ENCODE measurements around the gene PFAS. TPM values are rescaled to one million over a fixed set of nuclear protein-coding genes. Genes with fewer than 3 reads are reported as not detected.

Gene PFAS
- total RNA-seq, 4 donors from 2014 or later = 0.75 to 24.9 (median 8.9) TPM

Other genes with a start within 250 kb of the PFAS start
- under 1 TPM in 1 of 4 donors, not detected in 3; 0.14 TPM for gene GUCY2D, start 246.7 kb upstream of the PFAS start, total RNA-seq
- gene ALOX15B, start 210.2 kb upstream of the PFAS start, total RNA-seq = 10 to 100 TPM in 1 of 4 donors, 1 to 10 TPM in 3; 3.3 to 44.4 (median 5.4) TPM
- gene ALOX12B, start 161.6 kb upstream of the PFAS start, total RNA-seq = not detected
- under 1 TPM in 1 of 4 donors, not detected in 3; 0.79 TPM for gene ALOXE3, start 130.8 kb upstream of the PFAS start, total RNA-seq
- not detected for gene HES7, start 125.2 kb upstream of the PFAS start, total RNA-seq
- gene PER1, start 96.9 kb upstream of the PFAS start, total RNA-seq = 100 to 1,000 TPM in 2 of 4 donors, 10 to 100 TPM in 2; 55.9 to 211 (median 109) TPM
- gene VAMP2, start 86.3 kb upstream of the PFAS start, total RNA-seq = 10 to 100 TPM; 20.9 to 49.4 (median 30.1) TPM
- 10 to 100 TPM in 2 of 4 donors, 1 to 10 TPM in 2; 1.5 to 74.6 (median 18.3) TPM for gene TMEM107, start 72.9 kb upstream of the PFAS start, total RNA-seq
- 10 to 100 TPM in 3 of 4 donors, 1 to 10 TPM in 1; 3.2 to 17.1 (median 12.7) TPM for gene BORCS6, start 59.1 kb upstream of the PFAS start, total RNA-seq
- 1 to 10 TPM; 2.2 to 8.6 (median 5.6) TPM for gene AURKB, start 38.7 kb upstream of the PFAS start, total RNA-seq
- gene CTC1, start 1.2 kb upstream of the PFAS start, total RNA-seq = 100 to 1,000 TPM in 1 of 4 donors, 10 to 100 TPM in 3; 19.9 to 139 (median 31.7) TPM
- 10 to 100 TPM in 3 of 4 donors, 1 to 10 TPM in 1; 8.4 to 47.1 (median 14.6) TPM for gene RANGRF, start 39.4 kb downstream of the PFAS start, total RNA-seq
- gene SLC25A35, start 46.1 kb downstream of the PFAS start, total RNA-seq = 10 to 100 TPM in 1 of 4 donors, 1 to 10 TPM in 3; 2.2 to 27.7 (median 4.2) TPM
- gene ARHGEF15, start 61.0 kb downstream of the PFAS start, total RNA-seq = 10 to 100 TPM in 2 of 4 donors, 1 to 10 TPM in 1, under 1 TPM in 1; 0.96 to 18.3 (median 6.6) TPM
- not detected for gene ODF4, start 90.6 kb downstream of the PFAS start, total RNA-seq
- 1,000 to 10,000 TPM in 3 of 4 donors, 100 to 1,000 TPM in 1; 714 to 2,921 (median 2,064) TPM for gene RPL26, start 133.9 kb downstream of the PFAS start, total RNA-seq
- not detected for gene RNF222, start 148.5 kb downstream of the PFAS start, total RNA-seq
- gene NDEL1, start 186.6 kb downstream of the PFAS start, total RNA-seq = 10 to 100 TPM; 28.3 to 82.4 (median 77.2) TPM

Measured in transverse colon (tissue), 4 donors.